H9 (cell line): ENCODE results near the gene FLT3LG. TPM values are rescaled to one million over a fixed set of nuclear protein-coding genes. Genes with fewer than 3 reads are reported as not detected.

ENCODE experiments used
- DNase-seq: peaks from one replicate; pipeline ENCODE4 v3.0.0-alpha.2; 2017
- H2AFZ ChIP-seq: one replicate; pipeline ENCODE4 v1.6.1; 2013; ENCODE audit warnings: mild to moderate bottlenecking, low read length, control low read depth, moderate library complexity
- H2AK5ac ChIP-seq: 2 replicates; pipeline ENCODE4 v1.6.1; 2013; ENCODE audit warnings: low read length, control low read depth, mixed read lengths; ENCODE audit not compliant: insufficient read length
- H2BK120ac ChIP-seq: one replicate; pipeline ENCODE4 v1.6.1; 2013; ENCODE audit warnings: low read depth, mild to moderate bottlenecking, low read length, control low read depth, inconsistent platforms; ENCODE audit not compliant: poor library complexity, severe bottlenecking
- H2BK12ac ChIP-seq: 2 replicates; pipeline ENCODE4 v1.6.1; 2013; ENCODE audit warnings: low read length, control low read depth, mixed read lengths, low read depth; ENCODE audit not compliant: insufficient read length
- H2BK15ac ChIP-seq: 2 replicates; pipeline ENCODE4 v1.6.1; 2013; ENCODE audit warnings: low read depth, low read length, control low read depth
- H2BK20ac ChIP-seq: one replicate; pipeline ENCODE4 v1.6.1; 2013; ENCODE audit warnings: low read depth, mild to moderate bottlenecking, low read length, control low read depth, inconsistent platforms; ENCODE audit not compliant: poor library complexity, severe bottlenecking
- H2BK5ac ChIP-seq: 2 replicates; pipeline ENCODE4 v1.6.1; 2013; ENCODE audit warnings: low read length, control low read depth, mixed read lengths; ENCODE audit not compliant: insufficient read length
- H3K14ac ChIP-seq: 2 replicates; pipeline ENCODE4 v1.6.1; 2013; ENCODE audit warnings: low read length, control low read depth; ENCODE audit not compliant: insufficient read depth
- H3K18ac ChIP-seq: 2 replicates; pipeline ENCODE4 v1.6.1; 2013; ENCODE audit warnings: low read depth, mild to moderate bottlenecking, mixed read lengths, low read length, control low read depth; ENCODE audit not compliant: insufficient read length
- H3K23ac ChIP-seq: 2 replicates; pipeline ENCODE4 v1.6.1; 2013; ENCODE audit warnings: low read length, control low read depth, mixed read lengths, low read depth; ENCODE audit not compliant: insufficient read length
- H3K23me2 ChIP-seq: 2 replicates; pipeline ENCODE4 v1.6.1; 2013; ENCODE audit warnings: low read depth, mild to moderate bottlenecking, mixed read lengths, low read length, control low read depth; ENCODE audit not compliant: insufficient read length, poor library complexity, severe bottlenecking
- H3K27ac ChIP-seq: 2 replicates; pipeline ENCODE4 v1.5.1; 2013; ENCODE audit warnings: low read length, control low read depth, mixed read lengths, low read depth; ENCODE audit not compliant: insufficient read length
- H3K27me3 ChIP-seq: 2 replicates; pipeline ENCODE4 v1.6.1; 2013; ENCODE audit warnings: low read length, control low read depth, inconsistent platforms; ENCODE audit not compliant: insufficient read depth
- H3K4ac ChIP-seq: 2 replicates; pipeline ENCODE4 v1.6.1; 2013; ENCODE audit warnings: low read depth, mild to moderate bottlenecking, control low read depth, inconsistent platforms, low read length, moderate library complexity
- H3K4me1 ChIP-seq: 2 replicates; pipeline ENCODE4 v1.6.1; 2013; ENCODE audit warnings: low read length, control low read depth, inconsistent platforms; ENCODE audit not compliant: insufficient read depth
- H3K4me2 ChIP-seq: 2 replicates; pipeline ENCODE4 v1.6.1; 2013; ENCODE audit warnings: low read length, control low read depth, mixed read lengths; ENCODE audit not compliant: insufficient read length, insufficient read depth
- H3K56ac ChIP-seq: 2 replicates; pipeline ENCODE4 v1.6.1; 2013; ENCODE audit warnings: low read depth, mild to moderate bottlenecking, mixed read lengths, low read length, control low read depth; ENCODE audit not compliant: insufficient read length
- H3K79me1 ChIP-seq: 2 replicates; pipeline ENCODE4 v1.6.1; 2013; ENCODE audit warnings: low read depth, mild to moderate bottlenecking, moderate library complexity, low read length, control low read depth, inconsistent platforms; ENCODE audit not compliant: insufficient read depth, poor library complexity, severe bottlenecking
- H3K79me2 ChIP-seq: 2 replicates; pipeline ENCODE4 v1.6.1; 2013; ENCODE audit warnings: low read length, control low read depth, inconsistent platforms; ENCODE audit not compliant: insufficient read depth
- H3K9ac ChIP-seq: 2 replicates; pipeline ENCODE4 v1.6.1; 2013; ENCODE audit warnings: low read length, control low read depth, mixed read lengths; ENCODE audit not compliant: insufficient read length; ENCODE audit errors: extremely low read depth
- H3K9me3 ChIP-seq: one replicate; pipeline ENCODE4 v1.6.1; 2013; ENCODE audit warnings: low read depth, low read length, inconsistent platforms; ENCODE audit not compliant: control insufficient read depth
- H3T11ph ChIP-seq: one replicate; pipeline ENCODE4 v1.6.1; 2013; ENCODE audit warnings: mild to moderate bottlenecking, low read length, control low read depth, inconsistent platforms
- H4K20me1 ChIP-seq: one replicate; pipeline ENCODE4 v1.6.1; 2013; ENCODE audit not compliant: control insufficient read depth, insufficient read length, insufficient read depth
- H4K5ac ChIP-seq: 2 replicates; pipeline ENCODE4 v1.6.1; 2013; ENCODE audit warnings: low read depth, mild to moderate bottlenecking, mixed read lengths, low read length, control low read depth; ENCODE audit not compliant: insufficient read length
- H4K8ac ChIP-seq: replicated peaks from 2 replicates; pipeline ENCODE4 v1.6.1; 2013; ENCODE audit warnings: low read length, control low read depth, mixed read lengths, low read depth; ENCODE audit not compliant: insufficient read length
- H4K91ac ChIP-seq: 2 replicates; pipeline ENCODE4 v1.6.1; 2013; ENCODE audit warnings: low read depth, mild to moderate bottlenecking, moderate library complexity, mixed read lengths, low read length, control low read depth; ENCODE audit not compliant: insufficient read length
- H3K27ac Mint-ChIP-seq, 3 experiments: 2 replicates in 2 of 3; 3 replicates in 1 of 3; pipeline ENCODE4 v1.8.0; 2020 to 2021; ENCODE audit warnings: mixed read lengths in 3 of 3, mild to moderate bottlenecking in 1 of 3, moderate library complexity in 1 of 3
- H3K27me3 Mint-ChIP-seq: 2 replicates; pipeline ENCODE4 v1.8.0; 2021; ENCODE audit warnings: low read depth, mild to moderate bottlenecking, moderate library complexity, mixed read lengths
- H3K36me3 Mint-ChIP-seq, 3 experiments: 2 replicates in 2 of 3; 3 replicates in 1 of 3; pipeline ENCODE4 v1.8.0; 2020 to 2021; ENCODE audit warnings: low read depth in 3 of 3, mixed read lengths in 3 of 3; ENCODE audit not compliant: insufficient read depth in 1 of 3
- H3K4me1 Mint-ChIP-seq, 2 experiments: 2 replicates each; pipeline ENCODE4 v1.8.0; 2020; ENCODE audit warnings: mixed read lengths in 2 of 2
- H3K4me3 Mint-ChIP-seq, 2 experiments: 2 replicates in 1 of 2; 3 replicates in 1 of 2; pipeline ENCODE4 v1.8.0; 2020 to 2021; ENCODE audit warnings: mild to moderate bottlenecking in 2 of 2, mixed read lengths in 2 of 2, moderate library complexity in 1 of 2
- H3K9me3 Mint-ChIP-seq, 2 experiments: 2 replicates in 1 of 2; 3 replicates in 1 of 2; pipeline ENCODE4 v1.8.0; 2020; ENCODE audit warnings: mild to moderate bottlenecking in 2 of 2, mixed read lengths in 2 of 2, moderate library complexity in 1 of 2
- WGBS: extraction: QIAGEN DNeasy Blood & Tissue Kit; methylation state at CpG from one replicate; pipeline ENCODE4 v1.1.7; 2013; ENCODE audit warnings: missing lambda C conversion rate, low lambda C conversion rate, mixed read lengths; ENCODE audit not compliant: insufficient read length; ENCODE audit errors: extremely low coverage; 5-methylcytosine and 5-hydroxymethylcytosine counted together
- total RNA-seq: library from RNA; stranded (reverse); gene quantifications from 2 replicates; pipeline ENCODE4 v1.2.1, GENCODE V29; 2021
- TF ChIP-seq, protein P1 (sequence below): fragments of 200-600 bp; sonication (generic); conservative IDR thresholded peaks from 3 replicates; pipeline ENCODE4 v1.8.0; 2021; ENCODE audit warnings: antibody characterized with exemption, mild to moderate bottlenecking

The FLT3LG gene
- total RNA-seq, 1 experiment from 2014 or later, result 2.1 TPM

DNA sequence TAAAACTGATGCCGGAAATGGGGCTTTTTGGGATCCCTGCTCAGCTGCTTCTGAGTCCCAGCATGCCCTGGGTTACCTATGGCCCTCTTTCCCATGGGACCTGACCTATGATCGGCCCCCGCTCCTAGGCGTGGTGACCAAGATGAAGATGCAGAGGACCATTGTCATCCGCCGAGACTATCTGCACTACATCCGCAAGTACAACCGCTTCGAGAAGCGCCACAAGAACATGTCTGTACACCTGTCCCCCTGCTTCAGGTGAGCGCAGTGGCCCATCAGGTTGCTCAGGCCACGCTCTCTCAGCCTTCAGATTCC, 23.7 kb downstream of the FLT3LG start:
- Histone ChIP-seq H3K4ac (no peak overlapping the region), H3K23me2 (peaks cover 6% of the 10 kb centered on the region), H3K4me2 (peak overlapping the region; percentile 88), H2BK12ac (no peak overlapping the region), H3K23ac (no peak overlapping the region), H2AK5ac (no peak overlapping the region), H3K4me1 (no peaks in the 10 kb centered on the region; the same call in none of the 2 replicates), H2AFZ (no peak overlapping the region), H3K79me1 (peaks cover 10% of the 10 kb centered on the region), H3K27me3 (no peaks in the 10 kb centered on the region), H4K8ac (no peak overlapping the region), H3K9ac (no peak overlapping the region), H3K9me3 (no peaks in the 10 kb centered on the region), H3T11ph (no peak overlapping the region), H3K79me2 (peaks cover 4% of the 10 kb centered on the region; the same call in 1 of the 2 replicates), H3K14ac (no peak overlapping the region), H2BK15ac (no peak overlapping the region), H3K18ac (no peak overlapping the region), H2BK20ac (no peak overlapping the region), H4K5ac (no peak overlapping the region), H2BK5ac (no peak overlapping the region), H3K27ac (no peak overlapping the region), H3K56ac (no peak overlapping the region), H4K91ac (no peak overlapping the region), H2BK120ac (no peak overlapping the region), H4K20me1 (no peaks in the 10 kb centered on the region)
- DNase-seq, result no peak
- Mint-ChIP-seq H3K27ac (peak overlapping the region in 2 of 3 experiments; percentile 90 to 99; a peak in 2 of 7 replicates), H3K27me3 (no peaks in the 10 kb centered on the region), H3K36me3 (peaks cover 38 to 45% (median 39%) of the 10 kb centered on the region in 3 experiments), H3K4me3 (peak overlapping the region; percentile 94), H3K9me3 (peaks cover 0 to 3% of the 10 kb centered on the region in 2 experiments; a peak in 1 of 5 replicates), H3K4me1 (peaks cover 22 to 39% of the 10 kb centered on the region in 2 experiments)
- no CpG with 5 or more reads among the region's 12 CpGs for WGBS
- TF ChIP-seq, protein P1, sequence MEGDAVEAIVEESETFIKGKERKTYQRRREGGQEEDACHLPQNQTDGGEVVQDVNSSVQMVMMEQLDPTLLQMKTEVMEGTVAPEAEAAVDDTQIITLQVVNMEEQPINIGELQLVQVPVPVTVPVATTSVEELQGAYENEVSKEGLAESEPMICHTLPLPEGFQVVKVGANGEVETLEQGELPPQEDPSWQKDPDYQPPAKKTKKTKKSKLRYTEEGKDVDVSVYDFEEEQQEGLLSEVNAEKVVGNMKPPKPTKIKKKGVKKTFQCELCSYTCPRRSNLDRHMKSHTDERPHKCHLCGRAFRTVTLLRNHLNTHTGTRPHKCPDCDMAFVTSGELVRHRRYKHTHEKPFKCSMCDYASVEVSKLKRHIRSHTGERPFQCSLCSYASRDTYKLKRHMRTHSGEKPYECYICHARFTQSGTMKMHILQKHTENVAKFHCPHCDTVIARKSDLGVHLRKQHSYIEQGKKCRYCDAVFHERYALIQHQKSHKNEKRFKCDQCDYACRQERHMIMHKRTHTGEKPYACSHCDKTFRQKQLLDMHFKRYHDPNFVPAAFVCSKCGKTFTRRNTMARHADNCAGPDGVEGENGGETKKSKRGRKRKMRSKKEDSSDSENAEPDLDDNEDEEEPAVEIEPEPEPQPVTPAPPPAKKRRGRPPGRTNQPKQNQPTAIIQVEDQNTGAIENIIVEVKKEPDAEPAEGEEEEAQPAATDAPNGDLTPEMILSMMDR, result no peak
